NCI-H187 (cell line): ENCODE measurements around the gene ART3.
A peak's percentile ranks its signal among the peaks of the same experiment; 100 is the strongest.

Experiments used
- DNase-seq, 2 experiments: peaks; one replicate each; lab custom pipeline; 2025; lab: John Stamatoyannopoulos, UW

The ART3 gene

DNA sequence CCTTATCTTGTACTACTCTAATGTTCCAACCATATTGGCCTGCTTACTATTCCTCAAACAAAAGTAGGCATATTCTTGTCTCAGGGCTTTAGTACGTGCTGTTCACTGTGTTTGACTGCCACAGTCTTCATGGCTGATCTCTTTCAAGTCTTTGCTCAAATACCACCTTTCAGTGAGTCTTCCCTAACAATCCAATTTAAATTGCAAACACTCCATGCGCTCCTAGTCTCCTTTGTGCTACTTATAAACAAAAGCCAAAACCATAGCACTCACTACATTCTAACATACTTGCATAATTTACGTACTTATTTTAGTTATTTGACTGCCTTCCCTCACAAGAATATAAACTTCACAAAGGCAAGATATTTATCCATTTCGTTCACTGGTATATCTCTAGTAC is 1.7 kb upstream of the ART3 start:
- DNase-seq: no peak

DNA sequence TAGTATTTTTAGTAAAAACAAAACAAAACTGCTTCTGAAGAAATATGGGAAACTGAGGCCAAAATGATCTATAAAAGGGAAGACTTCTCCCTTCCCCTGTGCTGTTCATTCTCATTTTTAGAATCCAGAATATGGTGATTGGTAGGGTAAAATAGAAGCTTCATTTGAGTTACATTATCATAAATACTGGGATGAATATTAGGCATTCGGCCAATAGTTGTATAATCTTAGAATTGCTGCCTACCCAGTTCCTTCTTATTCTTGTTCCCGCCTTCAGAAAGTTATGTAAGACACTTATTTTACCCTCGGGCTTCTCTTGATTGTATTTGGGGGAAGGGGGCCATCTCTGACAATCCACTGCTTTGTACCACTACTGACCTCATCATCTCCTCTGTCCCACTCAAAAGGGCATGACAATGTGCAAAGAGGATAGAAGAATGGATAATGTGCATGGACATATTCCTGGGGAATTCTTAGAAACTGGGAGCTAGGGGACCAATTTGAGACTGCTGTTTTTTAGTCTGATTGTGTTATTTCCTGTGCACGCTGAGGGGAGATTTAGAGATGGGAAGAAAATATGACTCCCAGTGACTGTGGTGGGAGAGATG is 588 bp downstream of the ART3 start:
- no peak for DNase-seq

DNA sequence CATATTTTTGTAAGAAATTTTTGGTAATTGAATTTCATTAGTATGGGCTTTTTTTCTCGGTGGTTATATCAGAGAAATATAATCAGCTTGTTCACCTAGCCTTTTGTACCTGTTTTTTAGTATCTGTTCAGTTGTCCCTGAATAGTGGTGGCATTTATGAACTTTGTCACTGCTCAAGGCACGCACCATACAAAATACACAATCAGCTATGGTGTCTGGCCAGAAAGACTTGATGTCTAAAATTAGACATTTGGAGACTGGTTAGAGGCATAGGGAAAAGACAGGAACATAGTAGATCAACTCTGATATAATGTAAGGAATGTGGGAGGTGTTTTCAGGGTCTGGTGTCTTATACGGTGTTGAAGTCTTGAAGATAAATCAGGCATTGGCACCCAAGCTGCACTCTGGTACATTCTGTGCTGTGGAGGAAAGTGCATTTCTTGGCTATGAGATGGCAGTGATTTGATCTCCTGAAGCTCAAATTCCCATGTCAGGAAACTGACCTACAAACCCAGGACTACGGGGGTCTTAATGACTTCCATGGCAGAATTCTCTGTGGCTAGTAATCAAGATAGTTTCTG is 3.6 kb downstream of the ART3 start:
- DNase-seq: no peak

DNA sequence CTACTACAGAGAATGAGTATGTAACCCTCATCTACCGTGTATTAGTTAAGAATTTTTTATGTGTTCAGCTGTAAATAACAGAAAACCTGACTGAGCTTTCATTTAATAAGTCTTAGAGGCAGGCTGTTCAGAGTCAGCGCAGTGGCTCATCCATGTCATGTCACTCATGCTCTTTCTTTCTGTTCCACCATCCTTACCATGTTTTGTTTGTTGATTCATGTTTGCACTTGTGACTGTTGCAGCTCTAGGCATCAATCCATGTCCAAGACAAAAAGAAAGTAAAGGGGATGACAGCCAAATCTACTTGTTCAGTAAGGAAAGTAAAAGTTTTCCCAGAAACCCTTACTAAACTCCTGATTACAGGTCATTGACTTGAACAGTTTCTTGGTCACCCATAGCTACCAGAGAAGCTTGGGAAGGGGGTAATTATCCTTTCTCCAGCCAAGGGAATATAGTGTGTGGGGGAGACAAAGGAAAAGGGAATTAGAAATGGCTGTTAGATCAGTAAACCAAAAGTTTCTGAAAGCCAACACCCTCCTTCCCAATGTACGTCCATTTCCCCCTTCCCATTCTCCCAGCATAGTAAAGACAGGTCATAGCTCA is 9.0 kb downstream of the ART3 start:
- no peak for DNase-seq

DNA sequence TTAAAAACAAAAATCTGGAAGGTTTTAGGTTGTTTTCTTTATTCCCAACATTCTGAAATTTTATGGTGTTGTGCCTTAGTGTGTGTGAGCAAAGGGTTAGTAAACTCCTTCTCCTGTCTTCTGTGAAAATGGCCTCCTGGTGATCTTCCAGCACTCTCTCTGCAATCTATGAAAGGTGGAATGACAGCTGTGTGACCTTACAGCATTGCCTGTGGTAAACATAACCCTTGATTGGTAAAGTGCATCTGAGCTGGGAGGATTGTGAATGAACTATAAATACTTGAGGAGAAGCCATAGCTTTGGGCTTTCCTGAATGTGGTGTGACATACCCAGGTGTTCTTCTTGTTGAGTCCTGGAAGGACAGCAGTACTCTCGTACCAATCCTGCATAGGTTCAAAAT is 10.0 kb downstream of the ART3 start:
- no peak for DNase-seq

DNA sequence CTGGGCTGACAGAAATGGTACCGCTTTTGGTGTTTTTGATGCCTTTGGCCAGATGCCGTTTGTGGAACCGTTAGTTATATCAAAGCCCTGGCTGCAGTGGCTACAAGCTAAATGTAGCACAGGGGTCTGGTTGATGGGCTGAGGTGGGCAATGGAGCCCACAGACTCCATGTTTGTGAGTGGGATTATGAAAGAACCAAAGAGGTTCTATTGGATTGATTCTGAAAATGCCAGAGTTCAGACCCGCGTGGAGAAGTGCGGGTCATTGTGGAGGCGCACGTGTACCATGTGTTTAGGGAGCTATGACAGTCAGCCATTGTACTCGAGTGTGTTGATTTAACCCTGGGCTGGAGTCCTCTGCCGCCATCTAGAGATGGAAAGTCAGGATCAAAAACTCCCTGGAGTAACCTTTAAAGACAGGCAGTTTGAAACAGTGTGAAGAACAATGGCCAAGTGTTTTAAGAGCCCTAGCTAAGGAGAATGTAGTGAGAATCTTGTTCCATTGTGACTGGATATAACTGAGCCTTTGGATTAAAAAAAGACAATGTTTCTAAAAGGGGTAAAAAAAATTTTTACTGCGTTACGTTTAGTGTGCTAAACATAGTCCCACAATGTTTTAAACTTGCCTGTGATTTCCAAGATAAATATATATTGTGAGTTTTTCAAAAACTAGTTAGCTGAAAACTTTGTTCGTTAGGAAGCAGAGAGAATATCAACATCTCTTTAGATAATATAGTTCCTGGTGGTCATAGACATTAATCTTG is 12.7 kb downstream of the ART3 start:
- peak in 1 of 2 experiments; percentile 64 for DNase-seq

DNA sequence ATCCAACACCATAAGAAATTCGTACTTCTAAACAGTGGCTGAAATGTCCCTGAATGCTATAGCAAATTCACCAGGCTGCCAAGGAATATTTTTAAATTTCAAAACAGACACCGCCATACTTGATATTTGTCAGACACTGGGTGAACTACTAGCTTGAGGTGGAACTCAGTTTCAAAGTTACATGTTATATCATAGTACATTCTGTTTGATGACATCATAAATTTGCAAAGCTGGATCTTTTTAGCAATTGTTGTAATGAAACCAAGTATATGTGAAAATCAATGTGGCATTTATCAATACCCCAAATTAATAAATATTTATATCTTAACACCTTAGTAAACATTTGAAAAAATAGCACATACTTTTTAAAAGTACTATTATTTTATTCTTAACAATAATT is 14.2 kb downstream of the ART3 start:
- no peak for DNase-seq

DNA sequence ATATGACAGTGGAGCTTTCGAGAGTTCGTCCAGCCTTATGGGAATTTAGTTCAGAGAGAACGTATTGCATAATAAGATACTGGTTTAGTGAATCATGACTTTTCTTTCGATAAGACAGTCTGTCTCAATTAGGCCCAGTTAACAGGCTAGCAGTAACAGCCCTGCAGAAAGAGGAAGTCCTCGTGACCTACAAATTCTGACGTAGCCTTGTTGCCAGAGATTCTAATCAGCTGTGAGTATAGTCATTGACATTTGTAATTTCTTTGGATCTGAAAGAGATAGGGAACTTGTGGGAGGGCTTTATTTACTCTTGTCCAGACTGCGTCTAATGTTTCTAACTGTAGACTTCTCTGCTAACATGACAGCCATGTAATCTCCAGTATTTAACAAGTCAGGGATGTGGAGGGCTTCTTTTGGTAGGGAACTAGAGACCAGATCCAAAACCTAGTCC is 15.8 kb downstream of the ART3 start:
- DNase-seq: no peak

DNA sequence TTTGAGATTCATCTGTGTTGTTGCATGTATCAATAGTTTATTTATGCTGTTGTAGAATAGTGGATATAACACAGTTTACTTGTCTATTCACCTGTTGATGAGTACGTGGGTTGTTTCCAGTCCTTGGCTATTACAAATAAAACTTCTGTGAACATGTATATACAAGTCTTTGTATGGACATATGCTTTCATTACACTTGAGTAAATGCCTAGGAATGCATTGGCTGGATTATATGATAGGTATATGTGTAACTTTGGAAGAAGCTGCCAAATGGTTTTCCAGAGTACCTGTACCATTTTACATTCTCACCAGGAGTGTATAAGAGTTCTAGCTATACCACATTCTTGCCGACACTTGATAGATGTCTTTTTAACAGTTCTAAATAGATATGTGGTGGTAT is 16.5 kb downstream of the ART3 start:
- no peak for DNase-seq

DNA sequence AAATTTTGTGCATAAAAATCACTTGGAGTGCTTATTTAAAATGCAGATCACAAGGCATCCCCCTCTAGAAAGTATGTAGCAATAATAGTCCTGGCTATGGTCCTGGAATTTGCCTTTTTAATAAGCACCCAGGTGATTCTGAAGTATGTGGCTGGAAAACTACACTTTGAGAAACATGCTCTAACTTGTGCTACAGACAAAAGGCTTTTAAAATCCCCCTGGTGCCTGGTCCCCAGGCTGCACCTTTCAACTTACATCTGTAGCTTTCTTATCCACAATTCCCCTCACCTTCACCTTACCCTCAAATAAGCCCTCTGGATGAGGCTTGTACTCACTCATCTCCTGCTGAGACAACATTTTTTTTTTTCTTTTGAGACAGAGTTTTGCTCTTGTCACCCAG is 21.1 kb downstream of the ART3 start:
- DNase-seq: no peak

DNA sequence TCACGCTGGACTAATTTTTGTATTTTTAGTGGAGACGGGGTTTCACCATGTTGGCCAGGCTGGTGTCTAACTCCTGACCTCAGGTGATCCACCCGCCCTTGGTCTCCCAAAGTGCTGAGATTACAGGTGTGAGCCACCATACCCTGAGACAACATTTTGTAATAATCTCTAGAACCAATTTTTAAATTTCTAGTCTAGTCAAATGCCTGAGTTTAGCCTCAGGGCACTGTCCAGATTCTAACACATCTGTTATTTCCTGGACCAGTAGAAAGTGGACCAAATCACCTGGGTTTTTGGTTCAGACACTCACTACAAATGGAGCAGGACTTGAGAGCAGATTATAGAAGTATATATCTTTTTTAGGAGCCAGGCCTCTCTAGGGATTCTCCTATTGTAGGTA is 21.6 kb downstream of the ART3 start:
- no peak for DNase-seq

DNA sequence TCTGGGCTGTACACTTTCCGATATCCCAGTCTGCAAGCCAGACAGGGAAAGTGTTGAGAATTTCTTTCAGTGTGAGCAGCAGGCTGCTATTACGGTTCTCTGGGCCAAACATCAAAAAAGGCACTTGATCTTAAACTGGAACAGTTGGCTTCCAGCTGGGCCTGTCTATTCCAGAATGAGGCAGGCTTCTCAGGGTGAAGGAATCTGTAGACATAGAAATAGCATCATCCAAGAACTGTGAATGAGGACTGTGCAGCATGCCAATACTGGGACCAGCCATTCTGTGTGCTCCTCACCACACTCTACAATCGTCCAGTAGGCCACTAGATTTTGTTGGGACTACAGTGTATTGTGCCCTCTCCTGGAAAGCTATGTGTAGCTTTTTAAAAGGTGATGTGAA is 31.1 kb downstream of the ART3 start:
- no peak for DNase-seq

DNA sequence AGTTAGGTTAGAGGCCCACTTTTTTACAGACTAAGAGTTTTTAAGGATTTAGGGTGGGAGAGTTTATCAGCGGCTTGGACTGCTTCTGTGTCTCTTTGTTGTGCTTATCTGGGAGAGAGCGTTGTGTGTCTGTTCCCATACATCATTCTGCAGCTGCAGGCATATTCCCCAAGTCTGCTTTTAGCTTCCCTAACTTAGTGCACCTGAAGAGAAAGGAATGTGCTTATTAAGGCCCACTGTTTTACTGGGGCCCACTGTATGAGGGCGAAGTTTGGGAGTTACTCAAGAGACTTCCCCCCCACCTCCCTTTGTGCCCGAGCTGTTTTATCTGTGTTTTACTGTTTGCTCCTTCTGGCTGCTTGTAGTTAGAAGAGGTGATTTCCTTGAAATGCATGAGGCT is 31.9 kb downstream of the ART3 start:
- no peak for DNase-seq

DNA sequence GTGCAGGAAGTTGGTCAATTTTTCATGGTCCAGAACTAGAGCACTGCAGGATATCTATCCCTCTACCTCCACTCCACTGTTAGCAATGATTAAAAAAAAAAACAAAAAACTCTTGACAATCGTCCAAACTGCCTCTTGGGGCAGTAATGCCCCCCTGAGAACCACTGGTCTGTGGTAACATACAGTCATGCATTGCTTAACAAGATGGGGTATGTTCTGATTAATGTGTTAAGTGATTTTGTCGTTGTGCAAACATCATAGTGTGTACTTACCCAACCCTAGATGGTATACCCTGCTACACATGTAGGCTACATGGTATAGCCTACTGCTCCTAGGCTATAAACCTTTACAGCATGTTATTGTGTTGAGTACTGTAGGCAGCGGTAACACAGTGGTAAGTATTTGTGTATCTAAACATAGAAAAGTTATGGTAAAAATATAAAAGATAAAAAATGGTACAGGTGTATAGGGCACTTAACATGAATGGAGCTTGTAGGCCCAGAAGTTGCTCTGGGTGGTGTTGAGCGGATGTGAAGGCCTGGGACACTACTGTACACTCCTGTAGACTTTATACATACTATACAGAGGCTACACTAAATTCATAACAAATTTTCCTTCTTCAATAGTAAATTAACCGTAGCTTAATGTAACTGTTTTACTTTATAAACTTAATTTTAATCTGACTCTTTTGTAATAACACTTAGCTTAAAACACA is 34.1 kb downstream of the ART3 start:
- DNase-seq: no peak

DNA sequence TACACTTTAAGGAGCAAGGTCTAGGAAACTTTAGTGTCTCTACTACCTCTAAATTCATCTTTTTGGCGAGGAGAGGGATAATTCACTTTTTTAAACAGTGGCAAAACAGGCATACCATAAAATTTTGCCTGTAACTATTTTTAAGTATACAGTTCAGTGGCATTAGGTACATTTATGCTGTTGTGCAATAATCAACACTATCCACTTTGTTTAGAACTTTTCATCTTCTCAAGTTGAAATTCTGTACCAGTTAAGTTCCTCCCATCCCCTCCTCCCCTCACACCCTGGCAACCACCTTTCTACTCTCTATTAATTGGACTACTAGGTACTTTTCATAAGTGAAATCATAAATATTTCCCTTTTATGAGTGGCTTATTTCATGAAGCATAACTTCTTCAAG is 42.3 kb downstream of the ART3 start:
- DNase-seq: no peak

DNA sequence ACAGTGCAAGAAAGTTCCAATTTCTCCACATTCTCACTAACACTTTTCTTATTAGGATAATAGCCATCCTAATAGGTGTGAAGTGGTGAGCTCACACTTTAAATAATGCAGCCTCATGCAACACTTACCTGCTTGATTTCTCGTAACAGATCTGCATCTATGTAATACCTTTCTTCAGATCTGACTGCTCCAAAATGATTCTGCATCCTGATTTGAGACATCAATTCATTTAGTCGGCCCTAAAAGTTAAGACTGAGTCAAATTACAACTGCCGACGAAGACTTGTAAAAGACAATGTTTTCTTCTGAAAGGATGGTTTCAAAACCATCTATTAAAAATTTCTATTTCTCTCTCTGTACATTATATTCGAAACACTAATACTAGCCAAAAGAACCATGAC is 43.0 kb downstream of the ART3 start:
- DNase-seq: no peak

DNA sequence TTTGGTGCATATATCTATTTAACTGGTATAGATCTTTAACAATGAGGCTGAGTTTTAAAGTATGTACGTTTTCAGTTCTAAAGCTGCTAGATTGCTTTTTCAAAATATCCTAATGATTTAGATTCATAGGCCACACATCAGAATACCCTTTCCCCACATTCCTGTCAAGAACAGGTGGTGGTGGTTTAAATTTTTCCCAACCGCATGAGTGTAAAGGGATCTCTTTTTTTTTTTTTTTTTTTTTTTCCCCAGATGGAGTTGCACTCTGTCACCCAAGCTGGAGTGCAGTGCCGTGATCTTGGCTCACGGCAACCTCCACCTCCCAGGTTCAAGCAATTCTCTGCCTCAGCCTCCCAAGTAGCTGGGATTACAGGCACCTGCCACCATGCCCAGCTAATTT is 45.7 kb downstream of the ART3 start:
- no peak for DNase-seq

DNA sequence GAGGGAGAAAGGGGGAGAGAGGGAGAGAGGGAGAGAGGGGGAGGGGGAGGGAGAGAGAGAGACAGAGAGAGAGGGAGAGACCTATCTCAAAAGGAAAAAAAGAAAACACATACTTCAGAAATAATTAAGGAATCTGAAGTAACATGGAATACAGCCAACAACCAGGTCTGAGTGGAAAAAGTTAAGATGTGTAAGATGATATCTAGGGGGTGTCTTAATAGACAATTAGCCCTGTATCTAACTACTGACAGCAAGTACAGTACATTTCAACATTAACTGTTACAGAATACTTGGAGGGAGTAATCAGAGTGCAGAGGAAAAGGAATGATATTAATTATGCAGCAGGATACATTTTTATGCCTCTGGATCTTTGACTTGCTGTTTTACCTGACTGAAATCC is 51.3 kb downstream of the ART3 start:
- DNase-seq: no peak

DNA sequence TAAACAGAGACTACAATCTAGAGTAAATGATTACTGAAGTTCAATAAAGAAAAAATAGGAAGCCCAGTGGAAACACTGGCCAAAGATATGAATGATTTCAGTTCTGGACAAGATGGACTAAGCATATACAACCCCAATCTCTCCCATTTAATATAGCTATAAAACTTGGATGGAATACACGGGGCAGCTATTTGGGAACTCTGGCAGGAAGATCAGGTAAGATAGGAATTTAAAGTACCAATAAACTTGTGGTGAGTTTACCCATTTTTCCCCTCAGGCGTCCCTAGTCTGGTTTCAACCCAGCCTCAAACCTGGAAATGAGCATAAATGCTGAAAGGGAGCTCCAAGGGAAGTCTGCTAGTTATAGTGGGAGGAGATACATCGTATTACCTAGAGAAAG is 53.2 kb downstream of the ART3 start:
- no peak for DNase-seq

DNA sequence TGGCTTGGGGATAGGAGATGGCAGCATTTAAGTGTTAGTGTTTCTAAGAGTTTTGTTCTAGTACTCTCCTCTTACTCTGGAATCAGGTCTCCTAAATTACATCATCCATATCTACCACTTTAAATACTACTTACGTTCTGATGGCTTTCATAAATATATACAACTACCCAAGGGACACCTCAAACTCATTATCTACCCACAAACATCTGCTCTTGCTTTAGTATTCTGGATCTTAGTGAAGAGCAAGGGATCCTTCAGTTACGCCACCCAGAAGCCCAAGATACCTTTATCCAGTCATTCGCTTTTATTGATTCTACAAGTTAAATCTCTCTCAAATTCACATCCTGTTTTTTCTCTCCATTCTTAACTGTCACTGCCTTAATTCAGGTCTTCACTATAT is 66.7 kb downstream of the ART3 start:
- no peak for DNase-seq

DNA sequence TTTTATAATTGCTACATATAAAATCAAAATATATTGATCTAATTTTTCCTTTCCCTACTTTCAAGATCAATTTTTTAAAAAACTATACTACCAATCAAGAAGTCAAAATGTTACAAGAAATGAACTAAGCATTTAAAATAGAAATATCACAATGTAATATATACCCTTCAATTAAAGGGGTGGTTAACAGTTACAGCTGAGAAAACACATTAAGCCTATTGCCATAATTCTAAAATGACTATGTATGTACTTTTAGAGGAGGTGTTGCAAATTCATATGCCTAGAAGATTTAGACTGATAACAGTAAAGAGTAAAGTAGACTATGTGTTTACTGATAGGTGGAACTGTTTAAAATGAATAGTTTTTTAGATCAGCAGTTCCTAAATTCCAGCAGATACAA is 70.0 kb downstream of the ART3 start:
- no peak for DNase-seq

DNA sequence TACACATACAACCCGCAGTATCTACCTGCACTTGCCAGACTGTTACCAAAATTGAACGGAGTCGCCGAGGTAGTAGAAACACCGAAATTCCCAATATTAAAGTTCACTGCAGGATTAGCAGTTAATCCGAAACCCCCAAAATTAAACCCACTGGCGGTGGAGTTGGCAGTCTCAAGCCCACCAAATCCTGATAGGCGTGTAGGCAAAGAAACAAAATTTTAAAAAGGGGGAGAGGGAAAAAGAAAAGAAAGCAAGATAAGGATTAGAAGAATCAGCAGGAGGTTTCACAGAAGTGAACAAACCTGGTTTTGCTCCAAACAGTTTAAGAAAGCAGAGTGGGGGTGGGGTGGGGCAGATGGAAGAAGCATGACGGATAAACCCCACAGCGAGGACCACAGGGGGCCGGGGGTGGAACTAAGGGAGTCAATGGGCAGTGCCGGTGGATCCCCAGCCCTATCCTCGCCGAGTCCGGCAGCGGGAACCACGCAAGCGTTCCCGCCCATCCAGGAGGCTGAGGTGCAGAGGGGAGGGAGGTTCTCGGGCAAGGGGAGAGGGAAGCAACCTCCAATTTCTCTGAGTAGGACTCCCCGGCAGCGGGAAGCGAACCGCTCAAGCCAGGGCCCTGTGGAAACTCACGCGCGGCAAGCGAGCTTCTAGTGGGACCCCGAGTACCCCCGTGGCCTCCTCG is 73.1 kb downstream of the ART3 start:
- DNase-seq: peak in 1 of 2 experiments; percentile 61
